ENCODE data around the gene MTARC2.

DNA sequence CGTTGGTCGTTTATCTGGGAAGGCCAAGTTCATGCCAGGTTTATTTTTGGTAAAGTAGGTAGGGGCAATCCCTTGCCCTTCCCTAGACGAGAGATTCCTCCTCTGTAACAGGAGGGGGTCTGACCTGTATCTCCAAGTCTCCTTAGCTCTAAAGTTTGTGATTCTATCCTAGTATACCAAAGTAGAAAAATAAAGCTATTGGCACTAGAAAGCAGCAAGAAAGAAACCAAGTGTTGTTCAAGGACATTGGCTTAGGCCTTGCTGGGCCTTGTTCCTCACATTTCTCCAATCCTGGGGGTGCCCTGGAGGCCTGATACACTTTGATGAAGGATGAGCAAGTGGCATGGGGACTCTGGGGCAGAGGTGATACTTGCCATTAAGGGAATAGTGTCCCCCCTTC, 814 bp downstream of the MTARC2 start:
- TF ChIP-seq, protein P1, sequence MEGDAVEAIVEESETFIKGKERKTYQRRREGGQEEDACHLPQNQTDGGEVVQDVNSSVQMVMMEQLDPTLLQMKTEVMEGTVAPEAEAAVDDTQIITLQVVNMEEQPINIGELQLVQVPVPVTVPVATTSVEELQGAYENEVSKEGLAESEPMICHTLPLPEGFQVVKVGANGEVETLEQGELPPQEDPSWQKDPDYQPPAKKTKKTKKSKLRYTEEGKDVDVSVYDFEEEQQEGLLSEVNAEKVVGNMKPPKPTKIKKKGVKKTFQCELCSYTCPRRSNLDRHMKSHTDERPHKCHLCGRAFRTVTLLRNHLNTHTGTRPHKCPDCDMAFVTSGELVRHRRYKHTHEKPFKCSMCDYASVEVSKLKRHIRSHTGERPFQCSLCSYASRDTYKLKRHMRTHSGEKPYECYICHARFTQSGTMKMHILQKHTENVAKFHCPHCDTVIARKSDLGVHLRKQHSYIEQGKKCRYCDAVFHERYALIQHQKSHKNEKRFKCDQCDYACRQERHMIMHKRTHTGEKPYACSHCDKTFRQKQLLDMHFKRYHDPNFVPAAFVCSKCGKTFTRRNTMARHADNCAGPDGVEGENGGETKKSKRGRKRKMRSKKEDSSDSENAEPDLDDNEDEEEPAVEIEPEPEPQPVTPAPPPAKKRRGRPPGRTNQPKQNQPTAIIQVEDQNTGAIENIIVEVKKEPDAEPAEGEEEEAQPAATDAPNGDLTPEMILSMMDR (IDR thresholded peaks at IDR 0.05) = no peak
- TF ChIP-seq, protein P2, sequence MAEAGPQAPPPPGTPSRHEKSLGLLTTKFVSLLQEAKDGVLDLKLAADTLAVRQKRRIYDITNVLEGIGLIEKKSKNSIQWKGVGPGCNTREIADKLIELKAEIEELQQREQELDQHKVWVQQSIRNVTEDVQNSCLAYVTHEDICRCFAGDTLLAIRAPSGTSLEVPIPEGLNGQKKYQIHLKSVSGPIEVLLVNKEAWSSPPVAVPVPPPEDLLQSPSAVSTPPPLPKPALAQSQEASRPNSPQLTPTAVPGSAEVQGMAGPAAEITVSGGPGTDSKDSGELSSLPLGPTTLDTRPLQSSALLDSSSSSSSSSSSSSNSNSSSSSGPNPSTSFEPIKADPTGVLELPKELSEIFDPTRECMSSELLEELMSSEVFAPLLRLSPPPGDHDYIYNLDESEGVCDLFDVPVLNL (CRISPR knock-in tag; IDR thresholded peaks at IDR 0.05; ENCODE audit: borderline replicate concordance, low read depth) = no peak
- TF ChIP-seq GABPB1 (CRISPR knock-in tag; IDR thresholded peaks at IDR 0.05) (0 out of 2 replicates have a peak, but pooled peaks have one; percentile 8), TEAD1 (CRISPR knock-in tag; IDR thresholded peaks at IDR 0.05) (no peak), MXD4 (CRISPR knock-in tag; IDR thresholded peaks at IDR 0.05; ENCODE audit: borderline replicate concordance) (no peak), SP1 (CRISPR knock-in tag; conservative IDR thresholded peaks at IDR 0.05) (no peak), ESRRA (CRISPR knock-in tag; IDR thresholded peaks at IDR 0.05; ENCODE audit: borderline replicate concordance) (no peak), CREB1 (CRISPR knock-in tag; IDR thresholded peaks at IDR 0.05) (no peak), ZNF138 (CRISPR knock-in tag; conservative IDR thresholded peaks at IDR 0.05) (no peak), ELF4 (CRISPR knock-in tag; IDR thresholded peaks at IDR 0.05; ENCODE audit: low read depth) (no peak), NR2C2 (CRISPR knock-in tag; IDR thresholded peaks at IDR 0.05) (no peak), ZNF423 (CRISPR knock-in tag; IDR thresholded peaks at IDR 0.05) (no peak), FOXK1 (CRISPR knock-in tag; IDR thresholded peaks at IDR 0.05) (no peak)
